DMS153 treated with DMSO at 0.1 percent for 48 hours (cell line): ENCODE data around the gene CACNG6.
"Not testable (repeated sequence)": the region's sequence is repeated elsewhere in the genome, so short reads cannot be mapped to it uniquely, and the experiment has no call there.

Source experiments
- DNase-seq: peaks from one replicate; lab custom pipeline; 2025; ENCODE audit not compliant: unreplicated experiment; lab: John Stamatoyannopoulos, UW

Gene CACNG6

GRCh38 chr19:53999694-54000093 is 8.3 kb downstream of the CACNG6 start:
- no peak for DNase-seq

GRCh38 chr19:54001496-54001895 is 10.1 kb downstream of the CACNG6 start:
- DNase-seq = no peak

GRCh38 chr19:54002495-54003315 is 11.3 kb downstream of the CACNG6 start:
- DNase-seq = no peak

GRCh38 chr19:54009440-54009839 is 18.0 kb downstream of the CACNG6 start:
- DNase-seq = no peak

- DNase-seq = no peak
Measured at GRCh38 chr19:54010474-54010873, 19.0 kb downstream of the CACNG6 start.

- DNase-seq = no peak
Measured at GRCh38 chr19:54011507-54012211, 20.2 kb downstream of the CACNG6 start.

- DNase-seq = no peak
Measured at GRCh38 chr19:54013866-54014265, 22.4 kb downstream of the CACNG6 start.

GRCh38 chr19:54014920-54015560 is 23.6 kb downstream of the CACNG6 start:
- no peak for DNase-seq

- DNase-seq = no peak
Measured at GRCh38 chr19:54017261-54017660, 25.8 kb downstream of the CACNG6 start.

- no peak for DNase-seq
Measured at GRCh38 chr19:54021363-54021762, 29.9 kb downstream of the CACNG6 start.

GRCh38 chr19:54021932-54022331 is 30.5 kb downstream of the CACNG6 start:
- no peak for DNase-seq

- no peak for DNase-seq
Measured at GRCh38 chr19:54023191-54023590, 31.8 kb downstream of the CACNG6 start.

- DNase-seq = no peak
Measured at GRCh38 chr19:54024660-54025059, 33.2 kb downstream of the CACNG6 start.

GRCh38 chr19:54026656-54027055 is 35.2 kb downstream of the CACNG6 start:
- DNase-seq = no peak

GRCh38 chr19:54029301-54029700 is 37.9 kb downstream of the CACNG6 start:
- no peak for DNase-seq

- DNase-seq = no peak
Measured at GRCh38 chr19:54029930-54030490, 38.6 kb downstream of the CACNG6 start.

- no peak for DNase-seq
Measured at GRCh38 chr19:54030895-54031586, 39.6 kb downstream of the CACNG6 start.

GRCh38 chr19:54035215-54036178 is 44.1 kb downstream of the CACNG6 start:
- DNase-seq = no peak

GRCh38 chr19:54036542-54036941 is 45.1 kb downstream of the CACNG6 start:
- DNase-seq = not testable (repeated sequence)

- DNase-seq = no peak
Measured at GRCh38 chr19:54040003-54040402, 48.6 kb downstream of the CACNG6 start.
